ENCODE data around the gene CDH13. TPM values are rescaled to one million over a fixed set of nuclear protein-coding genes. Genes with fewer than 3 reads are reported as not detected.

Gene CDH13
- total RNA-seq, 1 donor from 2014 or later = 45.1 TPM

GRCh38 chr16:83233153-83233552, 606.4 kb downstream of the CDH13 start:
- DNase-seq (ENCODE audit: low spot score) = no peak
- no peak overlapping the region for H3K27ac Mint-ChIP-seq (ENCODE audit: unreplicated experiment)
- no peaks in the 10 kb centered on the region for H3K36me3 Mint-ChIP-seq (ENCODE audit: low read depth)
- no peaks in the 10 kb centered on the region for H3K9me3 Mint-ChIP-seq (ENCODE audit: low read depth)
- no peaks in the 10 kb centered on the region for H3K27me3 Mint-ChIP-seq (ENCODE audit: low read depth)
- H3K4me3 Mint-ChIP-seq (ENCODE audit: unreplicated experiment) = no peak overlapping the region
- no peaks in the 10 kb centered on the region for H3K4me1 Mint-ChIP-seq (ENCODE audit: low read depth)
- no peak for TF ChIP-seq CTCF (IDR thresholded peaks at IDR 0.05)

- Mint-ChIP-seq H3K27ac (ENCODE audit: unreplicated experiment) (no peak overlapping the region), H3K36me3 (ENCODE audit: low read depth) (no peaks in the 10 kb centered on the region), H3K4me3 (ENCODE audit: unreplicated experiment) (no peak overlapping the region), H3K27me3 (ENCODE audit: low read depth) (no peaks in the 10 kb centered on the region), H3K4me1 (ENCODE audit: low read depth) (no peaks in the 10 kb centered on the region), H3K9me3 (ENCODE audit: low read depth) (peaks cover 2% of the 10 kb centered on the region)
- TF ChIP-seq CTCF (IDR thresholded peaks at IDR 0.05) = no peak
- DNase-seq (ENCODE audit: low spot score) = no peak
These were observed 612.4 kb downstream of the CDH13 start for GRCh38 chr16:83238949-83239691.

- Mint-ChIP-seq H3K4me3 (ENCODE audit: unreplicated experiment) (no peak overlapping the region), H3K27me3 (ENCODE audit: low read depth) (peaks cover 10% of the 10 kb centered on the region), H3K4me1 (ENCODE audit: low read depth) (peaks cover 5% of the 10 kb centered on the region), H3K27ac (ENCODE audit: unreplicated experiment) (no peak overlapping the region), H3K9me3 (ENCODE audit: low read depth) (peaks cover 2% of the 10 kb centered on the region), H3K36me3 (ENCODE audit: low read depth) (peaks cover 2% of the 10 kb centered on the region)
- no peak for TF ChIP-seq CTCF (IDR thresholded peaks at IDR 0.05)
- no peak for DNase-seq (ENCODE audit: low spot score)
These were observed 617.3 kb downstream of the CDH13 start for GRCh38 chr16:83244057-83244456.

- DNase-seq (ENCODE audit: low spot score) = no peak
- peak; percentile 13 for TF ChIP-seq CTCF (IDR thresholded peaks at IDR 0.05)
- H3K4me3 Mint-ChIP-seq (ENCODE audit: unreplicated experiment) = no peak overlapping the region
- no peak overlapping the region for H3K27ac Mint-ChIP-seq (ENCODE audit: unreplicated experiment)
- H3K27me3 Mint-ChIP-seq (ENCODE audit: low read depth) = peaks cover 10% of the 10 kb centered on the region
- peaks cover 5% of the 10 kb centered on the region for H3K4me1 Mint-ChIP-seq (ENCODE audit: low read depth)
- H3K9me3 Mint-ChIP-seq (ENCODE audit: low read depth) = peaks cover 2% of the 10 kb centered on the region
- H3K36me3 Mint-ChIP-seq (ENCODE audit: low read depth) = peaks cover 2% of the 10 kb centered on the region
These were observed 618.3 kb downstream of the CDH13 start for GRCh38 chr16:83245061-83245460.

GRCh38 chr16:83247767-83248372, 621.1 kb downstream of the CDH13 start:
- H3K4me1 Mint-ChIP-seq (ENCODE audit: low read depth) = peaks cover 5% of the 10 kb centered on the region
- H3K9me3 Mint-ChIP-seq (ENCODE audit: low read depth) = no peaks in the 10 kb centered on the region
- no peak overlapping the region for H3K4me3 Mint-ChIP-seq (ENCODE audit: unreplicated experiment)
- H3K27ac Mint-ChIP-seq (ENCODE audit: unreplicated experiment) = no peak overlapping the region
- DNase-seq (ENCODE audit: low spot score) = no peak
- no peak for TF ChIP-seq CTCF (IDR thresholded peaks at IDR 0.05)
- peaks cover 2% of the 10 kb centered on the region for H3K36me3 Mint-ChIP-seq (ENCODE audit: low read depth)
- peaks cover 10% of the 10 kb centered on the region for H3K27me3 Mint-ChIP-seq (ENCODE audit: low read depth)
